ENCODE results near the gene XG. TPM values are rescaled to one million over a fixed set of nuclear protein-coding genes. Genes with fewer than 3 reads are reported as not detected.

XG gene
- total RNA-seq, 1 donor from 2014 or later = 1.2 TPM

- Mint-ChIP-seq H3K9me3 (no peaks in the 10 kb centered on the region), H3K36me3 (no peaks in the 10 kb centered on the region), H3K4me1 (peaks cover 18% of the 10 kb centered on the region), H3K27ac (no peak overlapping the region), H3K27me3 (ENCODE audit: low read depth) (no peaks in the 10 kb centered on the region), H3K4me3 (no peak overlapping the region)
- TF ChIP-seq CTCF (IDR thresholded peaks at IDR 0.05; ENCODE audit: unreplicated experiment) = no peak
- no peak for DNase-seq (ENCODE audit: low spot score in 2 of 2, unreplicated experiment in 2 of 2)
These were observed 65.2 kb downstream of the XG start for GRCh38 chrX:2817036-2817435.

GRCh38 chrX:2819345-2820135 is 67.7 kb downstream of the XG start:
- H3K27ac Mint-ChIP-seq = no peak overlapping the region
- no peaks in the 10 kb centered on the region for H3K9me3 Mint-ChIP-seq
- peak; percentile 65 for TF ChIP-seq CTCF (IDR thresholded peaks at IDR 0.05; ENCODE audit: unreplicated experiment)
- peaks cover 8% of the 10 kb centered on the region for H3K4me1 Mint-ChIP-seq
- H3K36me3 Mint-ChIP-seq = no peaks in the 10 kb centered on the region
- H3K4me3 Mint-ChIP-seq = no peak overlapping the region
- no peaks in the 10 kb centered on the region for H3K27me3 Mint-ChIP-seq (ENCODE audit: low read depth)
- no peak for DNase-seq (ENCODE audit: low spot score in 2 of 2, unreplicated experiment in 2 of 2)

GRCh38 chrX:2820136-2820771 is 68.4 kb downstream of the XG start:
- H3K4me3 Mint-ChIP-seq = no peak overlapping the region
- DNase-seq (ENCODE audit: low spot score in 2 of 2, unreplicated experiment in 2 of 2) = no peak
- TF ChIP-seq CTCF (IDR thresholded peaks at IDR 0.05; ENCODE audit: unreplicated experiment) = no peak
- no peaks in the 10 kb centered on the region for H3K27me3 Mint-ChIP-seq (ENCODE audit: low read depth)
- no peak overlapping the region for H3K27ac Mint-ChIP-seq
- H3K9me3 Mint-ChIP-seq = no peaks in the 10 kb centered on the region
- H3K36me3 Mint-ChIP-seq = no peaks in the 10 kb centered on the region
- peaks cover 5% of the 10 kb centered on the region for H3K4me1 Mint-ChIP-seq

- Mint-ChIP-seq H3K36me3 (no peaks in the 10 kb centered on the region), H3K4me3 (no peak overlapping the region), H3K27me3 (ENCODE audit: low read depth) (no peaks in the 10 kb centered on the region), H3K4me1 (peaks cover 5% of the 10 kb centered on the region), H3K9me3 (no peaks in the 10 kb centered on the region), H3K27ac (peak overlapping the region; percentile 51)
- TF ChIP-seq CTCF (IDR thresholded peaks at IDR 0.05; ENCODE audit: unreplicated experiment) = no peak
- DNase-seq (ENCODE audit: low spot score in 2 of 2, unreplicated experiment in 2 of 2) = no peak
These were observed 72.1 kb downstream of the XG start for GRCh38 chrX:2823795-2824386.

- no peaks in the 10 kb centered on the region for H3K36me3 Mint-ChIP-seq
- no peaks in the 10 kb centered on the region for H3K9me3 Mint-ChIP-seq
- H3K27ac Mint-ChIP-seq = no peak overlapping the region
- peaks cover 4% of the 10 kb centered on the region for H3K4me1 Mint-ChIP-seq
- no peak overlapping the region for H3K4me3 Mint-ChIP-seq
- DNase-seq (ENCODE audit: low spot score in 2 of 2, unreplicated experiment in 2 of 2) = no peak
- TF ChIP-seq CTCF (IDR thresholded peaks at IDR 0.05; ENCODE audit: unreplicated experiment) = no peak
- H3K27me3 Mint-ChIP-seq (ENCODE audit: low read depth) = no peaks in the 10 kb centered on the region
These were observed 73.0 kb downstream of the XG start for GRCh38 chrX:2824886-2825285.
